Measurements from ENCODE around the gene SOCS4.

GRCh38 chr14:55066223-55066622 lies 39.2 kb downstream of the SOCS4 start:
- TF ChIP-seq POLR2A (IDR thresholded peaks at IDR 0.05; ENCODE audit: low read depth, low read length) (no peak), POLR2AphosphoS5 (IDR thresholded peaks at IDR 0.05; ENCODE audit: low read depth, low read length) (no peak), TAF1 (IDR thresholded peaks at IDR 0.05; ENCODE audit: borderline replicate concordance, low read depth, low read length) (no peak)

Measured in GM12892 (cell line).